Measurements from ENCODE around the gene C12orf50.
"Not testable (repeated sequence)": the region's sequence is repeated elsewhere in the genome, so short reads cannot be mapped to it uniquely, and the experiment has no call there.

C12orf50 gene

DNA sequence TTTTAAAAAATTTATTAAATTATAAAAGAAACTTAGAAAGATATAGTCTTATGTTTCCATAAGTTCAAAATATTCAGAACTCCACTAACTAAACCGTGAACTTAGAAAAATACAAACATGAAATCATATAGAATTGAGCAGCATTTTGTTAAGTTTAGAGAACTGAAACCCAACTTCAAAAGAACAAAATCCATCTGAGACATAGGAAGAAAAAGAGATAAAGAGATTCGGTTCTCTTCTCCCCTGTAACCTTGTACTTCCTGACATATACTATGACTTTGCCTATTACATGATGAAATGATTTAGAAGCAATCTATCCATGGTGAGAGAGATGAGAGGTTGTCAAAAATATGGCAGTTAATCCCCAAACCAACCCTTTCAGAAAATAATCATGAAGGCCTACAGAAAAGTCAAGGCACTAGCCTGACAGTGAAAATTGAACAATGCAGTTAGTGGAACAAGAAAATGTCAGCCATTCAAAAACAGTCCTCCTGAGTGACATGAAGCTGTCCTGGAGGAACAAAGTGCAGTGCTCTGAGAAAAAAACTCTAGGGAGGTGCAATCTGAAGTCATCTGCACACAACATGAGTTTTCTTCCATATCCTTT, 44.0 kb downstream of the C12orf50 start:
- no peak for DNase-seq

DNA sequence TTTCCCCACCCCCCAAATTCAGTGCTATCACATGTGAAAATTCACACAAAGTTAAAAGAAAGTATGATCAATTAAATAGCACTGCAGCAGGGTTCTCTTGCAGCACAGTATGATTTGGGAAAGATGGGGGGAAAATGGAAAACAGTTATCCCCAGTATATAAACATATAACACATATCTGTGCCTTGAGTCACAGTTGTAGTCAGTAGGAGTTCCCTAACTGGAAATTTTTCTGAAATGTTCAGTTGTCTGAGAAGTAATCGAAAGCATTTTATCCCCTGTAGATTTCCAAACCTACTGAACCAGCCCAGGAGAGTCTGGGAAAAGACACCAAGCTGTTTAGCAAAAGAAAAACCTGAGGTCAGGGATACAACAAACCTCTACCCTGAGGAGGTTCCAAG, 47.0 kb downstream of the C12orf50 start:
- no peak for DNase-seq

DNA sequence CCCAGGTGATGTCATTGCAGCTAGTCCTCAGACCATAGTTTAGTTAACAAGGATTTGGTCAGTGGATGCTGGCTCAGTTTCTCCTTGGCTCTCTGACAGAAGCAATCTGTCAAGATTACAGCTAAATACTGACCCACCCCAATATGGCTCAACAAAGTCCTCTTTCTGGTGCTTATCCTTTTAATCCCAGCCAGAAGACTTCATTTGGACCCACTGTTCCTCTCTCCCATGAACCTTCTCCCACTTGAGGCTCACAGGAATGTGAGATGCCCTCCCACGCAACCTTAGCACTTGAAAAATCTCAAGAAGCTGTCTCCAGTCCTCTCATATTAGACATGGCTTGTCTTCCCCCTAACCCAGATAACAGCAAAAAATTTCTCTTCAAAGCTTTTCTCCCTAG, 47.7 kb downstream of the C12orf50 start:
- no peak for DNase-seq

DNA sequence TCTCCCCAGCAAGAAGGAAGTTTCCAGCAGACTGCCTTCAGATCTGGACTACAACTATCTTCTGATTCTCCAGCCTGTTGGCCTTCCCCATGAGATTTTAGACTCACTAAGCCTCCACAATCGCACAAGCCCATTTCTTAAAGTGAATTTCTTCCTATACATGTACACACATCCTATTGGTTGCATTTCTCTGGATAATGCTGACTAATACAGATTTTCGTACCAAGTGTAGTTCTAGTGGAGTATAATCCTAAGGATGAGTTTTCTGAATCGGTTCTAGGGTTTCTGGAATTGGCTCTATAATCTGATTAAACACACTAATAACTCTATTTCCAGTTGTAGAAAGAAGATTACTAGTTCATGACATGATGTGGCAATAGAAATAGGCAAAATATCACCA, 53.3 kb downstream of the C12orf50 start:
- DNase-seq = no peak

DNA sequence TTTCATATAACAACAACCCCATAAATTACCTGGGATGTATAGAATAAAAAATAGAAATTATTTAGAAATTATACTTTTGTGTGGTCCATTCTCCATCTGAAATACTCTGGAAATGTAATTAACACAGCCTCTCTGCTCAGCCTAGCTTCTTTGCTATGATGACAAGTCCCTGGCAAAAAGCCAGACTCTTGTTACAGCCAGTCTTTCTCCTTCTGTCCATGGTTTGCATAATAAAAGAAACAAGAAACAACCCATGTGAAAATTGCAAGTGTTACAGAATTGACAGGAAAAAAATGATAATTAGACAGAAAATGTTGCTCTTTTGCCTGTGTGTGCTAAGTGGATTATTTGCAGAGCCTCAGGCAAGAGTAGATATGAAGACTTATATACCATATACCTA, 61.3 kb downstream of the C12orf50 start:
- no peak for DNase-seq

DNA sequence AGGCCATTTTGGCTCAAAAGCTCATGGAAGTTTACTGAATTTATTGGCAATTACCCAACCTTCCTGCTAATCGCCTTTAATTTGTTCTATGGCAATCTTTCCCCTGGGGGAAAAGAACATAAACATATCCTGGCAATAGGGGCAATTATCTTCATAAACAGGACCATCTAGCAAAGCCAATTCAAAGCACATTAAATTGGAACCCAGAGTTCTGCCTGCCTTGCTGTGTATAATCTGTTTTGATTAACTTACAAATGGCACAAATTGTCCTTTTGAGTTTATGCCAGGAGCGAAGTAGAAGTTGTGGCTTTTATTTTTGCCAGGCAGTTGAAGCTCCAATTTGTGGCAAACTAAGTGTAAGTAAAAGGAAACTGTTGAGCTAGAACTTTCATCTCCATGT, 68.6 kb downstream of the C12orf50 start:
- no peak for DNase-seq

DNA sequence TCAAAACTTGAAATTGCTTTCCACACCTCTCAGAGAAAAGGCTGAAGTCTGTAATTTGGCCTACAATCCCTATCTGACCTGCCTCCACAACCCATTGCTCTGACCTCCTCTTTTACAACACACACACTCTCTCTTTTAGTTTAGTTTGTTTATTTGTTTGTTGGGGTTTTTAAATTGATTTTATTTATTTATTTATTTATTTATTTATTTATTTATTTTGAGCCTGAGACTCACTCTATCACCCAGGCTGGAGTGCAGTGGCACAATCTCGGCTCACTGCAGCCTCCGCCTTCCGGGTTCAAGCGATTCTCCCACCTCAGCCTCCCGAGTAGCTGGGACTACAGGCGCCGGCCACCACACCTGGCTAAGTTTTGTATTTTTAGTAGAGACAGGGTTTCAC, 75.2 kb downstream of the C12orf50 start:
- DNase-seq = not testable (repeated sequence)

DNA sequence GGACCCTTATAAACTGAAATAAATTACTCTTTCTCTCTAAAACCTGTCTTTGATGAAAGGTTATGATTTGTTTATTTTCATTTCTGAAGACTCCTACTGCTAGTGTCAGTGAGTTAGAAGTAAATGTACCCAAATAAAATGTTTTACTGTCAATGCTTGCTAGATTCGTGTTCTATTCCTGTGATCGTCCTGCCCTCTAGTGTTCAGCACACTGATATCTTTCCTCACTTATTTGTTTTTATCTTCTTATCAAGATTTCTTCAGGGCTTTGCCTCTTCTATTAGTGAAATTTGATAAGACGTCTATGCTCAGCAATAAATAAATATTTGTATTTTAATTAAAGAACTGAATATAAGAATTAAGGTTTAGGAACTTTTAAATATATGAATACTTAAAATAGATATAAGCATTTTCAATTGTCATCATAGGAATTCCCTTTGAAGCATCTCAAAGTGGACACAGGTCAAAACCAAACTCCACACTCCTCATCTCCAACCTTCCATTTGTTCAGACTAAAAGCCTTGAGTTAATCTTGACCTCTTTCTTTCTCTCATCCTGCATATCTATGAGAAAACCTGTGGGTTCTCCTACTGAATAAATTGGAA, 75.8 kb downstream of the C12orf50 start:
- DNase-seq = no peak

DNA sequence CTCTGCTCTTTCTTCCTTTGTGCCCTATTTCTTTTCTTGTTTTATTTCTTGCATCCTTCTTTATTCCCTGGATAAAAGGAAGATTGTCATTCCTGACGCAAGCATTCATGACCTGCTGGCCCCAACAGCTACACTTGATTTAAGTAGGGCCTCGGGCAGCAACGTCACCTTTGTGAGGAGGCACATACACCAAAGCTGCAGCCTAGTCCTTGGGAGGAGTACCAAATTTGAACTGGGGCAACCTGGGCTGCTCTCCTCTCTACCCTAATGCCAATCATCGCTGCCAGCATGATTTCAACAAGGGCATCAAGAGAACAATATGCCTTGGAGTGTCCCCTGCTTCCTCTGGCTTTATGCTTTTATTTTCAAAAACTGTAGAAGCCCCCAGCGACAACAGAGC, 76.4 kb downstream of the C12orf50 start:
- peak; percentile 48 for DNase-seq

DNA sequence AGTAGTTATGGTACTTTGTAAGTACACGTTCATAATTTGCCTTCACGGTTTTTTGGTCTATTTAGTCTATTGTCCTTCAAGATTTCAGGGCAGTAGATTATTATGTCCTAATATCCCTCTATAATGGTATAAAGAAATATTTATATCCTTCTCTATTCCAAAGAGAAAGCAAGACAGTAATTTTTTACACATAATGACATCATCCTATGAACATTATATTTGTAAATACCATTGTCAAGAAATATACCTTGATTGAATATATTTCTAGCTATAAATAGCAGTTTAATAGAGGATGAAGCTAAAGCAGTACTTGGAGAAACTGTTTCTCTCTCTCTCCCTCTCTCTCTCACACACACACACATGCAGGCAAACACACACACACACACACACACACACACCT, 77.0 kb downstream of the C12orf50 start:
- DNase-seq = no peak

DNA sequence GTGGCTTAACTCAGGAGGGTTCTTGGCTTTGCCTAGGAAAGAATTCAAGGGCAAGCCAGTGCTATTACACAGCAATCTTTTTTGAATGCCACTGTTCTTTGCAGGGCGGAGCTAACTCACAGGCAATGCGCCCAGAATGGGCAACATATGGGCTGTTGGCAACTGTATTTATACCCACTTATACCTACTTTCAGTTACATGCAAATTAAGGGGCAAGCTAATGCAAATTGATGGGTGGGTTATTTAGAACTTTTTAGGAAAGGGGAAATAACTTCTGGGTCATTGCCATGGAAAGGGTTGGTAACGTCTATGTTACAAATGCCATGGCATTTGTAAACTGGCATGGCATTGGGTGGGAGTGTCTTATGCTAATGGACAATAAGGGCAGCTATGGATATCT, 85.4 kb downstream of the C12orf50 start:
- DNase-seq = no peak

DNA sequence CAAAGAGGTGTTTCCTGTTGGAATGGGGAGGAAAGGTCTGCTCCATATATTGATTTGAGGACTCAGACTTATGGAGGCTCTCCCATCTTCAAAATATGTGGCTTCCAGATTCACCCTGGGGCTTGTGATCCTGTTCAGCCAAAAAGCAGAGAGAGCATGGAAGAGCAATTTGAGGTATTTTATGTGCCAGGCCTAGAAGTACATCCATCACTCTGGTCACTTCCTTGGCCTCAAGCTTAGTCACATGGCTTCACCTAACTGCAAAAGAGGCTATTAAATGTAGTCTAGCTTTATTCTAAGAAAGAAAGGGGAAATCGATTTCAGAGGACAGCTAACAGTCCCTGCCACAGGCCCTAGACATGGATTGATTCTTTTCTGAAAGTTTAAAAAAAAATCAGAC, 86.2 kb downstream of the C12orf50 start:
- DNase-seq = no peak

DNA sequence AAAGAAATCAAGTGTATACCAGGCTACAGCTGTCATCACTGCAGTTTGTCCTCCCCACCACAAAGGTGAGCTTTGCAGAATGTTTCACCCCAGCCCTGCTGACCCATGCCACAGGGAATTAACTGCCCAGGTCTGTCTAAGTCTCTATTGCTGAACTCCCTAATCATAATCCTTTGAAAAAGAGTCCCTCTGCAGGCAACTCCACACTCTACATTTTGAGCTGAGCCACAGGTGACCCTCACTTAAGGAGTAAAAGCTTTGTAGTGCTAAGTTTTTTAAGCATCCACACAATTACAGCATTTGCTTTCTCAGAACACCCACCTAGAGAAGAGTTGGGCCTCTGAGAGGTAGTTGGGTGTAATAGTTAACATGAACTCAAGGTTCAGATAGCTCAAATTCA, 90.0 kb downstream of the C12orf50 start:
- no peak for DNase-seq

DNA sequence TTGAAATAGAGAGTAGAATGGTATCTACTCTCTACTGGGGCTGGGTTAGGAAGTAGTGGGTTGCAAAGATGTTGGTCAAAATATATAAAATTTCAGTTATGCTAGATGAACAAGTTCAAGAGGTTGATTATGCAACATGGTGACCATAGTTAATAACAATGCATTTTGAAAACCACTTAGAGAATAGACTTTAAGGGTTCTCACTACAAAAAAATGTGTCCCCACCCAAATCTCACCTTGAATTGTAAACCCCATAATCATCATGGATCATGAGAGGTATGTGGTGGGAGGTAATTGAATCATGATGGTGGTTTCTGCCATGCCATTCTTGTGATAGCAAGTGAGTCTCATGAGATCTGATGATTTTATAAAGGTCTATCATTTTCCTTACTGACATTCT, 94.0 kb downstream of the C12orf50 start:
- DNase-seq = no peak

DNA sequence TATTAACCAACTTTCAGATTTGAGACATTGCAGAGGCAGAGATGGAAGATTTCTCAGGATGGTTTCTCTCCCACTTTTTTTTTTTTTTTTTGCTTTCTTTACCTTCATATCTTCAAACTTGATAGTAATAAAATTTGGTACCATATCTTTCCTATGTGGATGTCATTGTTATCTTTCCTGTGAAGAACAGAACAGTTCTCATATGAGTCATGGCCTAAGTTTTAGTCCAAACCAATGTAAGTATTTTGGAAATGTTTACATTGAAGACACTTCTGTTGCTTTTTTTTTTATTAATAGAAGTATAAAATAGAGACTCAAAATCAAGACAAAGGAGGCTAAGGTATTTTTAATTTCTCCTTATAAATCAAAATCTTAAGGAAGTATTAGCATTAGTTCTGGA, 95.2 kb downstream of the C12orf50 start:
- no peak for DNase-seq

DNA sequence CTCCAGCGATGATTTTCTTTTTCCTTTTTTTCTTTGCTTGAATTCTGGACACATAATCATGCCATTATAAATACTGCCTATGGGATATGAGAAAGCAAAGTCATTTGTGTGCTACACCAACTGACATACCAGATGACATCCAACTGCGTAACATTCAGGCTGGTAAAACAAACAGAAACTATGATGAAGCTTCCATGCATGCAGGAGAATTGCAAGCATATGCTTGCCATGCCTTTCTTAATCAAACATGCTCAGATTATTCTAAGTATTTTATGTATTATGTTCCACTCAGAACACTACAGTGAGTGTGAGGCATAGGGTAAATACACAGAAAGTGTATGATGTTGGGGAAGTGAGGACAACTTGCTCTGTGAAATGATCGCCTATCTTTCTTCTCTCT, 97.4 kb downstream of the C12orf50 start:
- no peak for DNase-seq

DNA sequence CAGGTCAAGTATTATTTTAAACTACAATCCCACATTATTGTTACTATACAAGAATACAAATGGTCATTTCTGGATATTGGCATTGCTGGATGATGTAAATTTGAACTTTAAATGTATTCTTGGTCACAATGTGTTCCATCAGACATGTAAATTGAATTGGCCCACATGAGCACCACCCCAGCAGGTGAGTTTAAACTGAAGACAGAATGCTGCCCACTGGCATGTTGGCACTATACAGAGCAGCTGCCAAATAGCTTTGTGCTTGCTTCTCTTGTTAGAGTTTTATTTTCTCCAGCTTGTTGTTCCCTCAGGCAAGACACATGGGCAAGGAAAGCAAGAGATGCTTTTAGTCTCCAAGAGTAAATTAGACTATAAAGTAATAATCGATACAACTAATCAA, 98.6 kb downstream of the C12orf50 start:
- DNase-seq = no peak
